IPS-18c (cell line): ENCODE data around the gene SYNGAP1.

ENCODE experiments used
- H3K4me3 ChIP-seq: 2 replicates; pipeline ENCODE4 v1.7.0; 2013; ENCODE audit warnings: low read depth, mild to moderate bottlenecking, low read length, moderate library complexity; ENCODE audit not compliant: insufficient read depth
- H3K9me3 ChIP-seq: one replicate; pipeline ENCODE4 v1.6.1; 2013; ENCODE audit warnings: mild to moderate bottlenecking, low read length, moderate library complexity; ENCODE audit not compliant: control insufficient read depth, insufficient read depth

Gene SYNGAP1

GRCh38 chr6:33428966-33429749, 9.3 kb downstream of the SYNGAP1 start:
- H3K9me3 ChIP-seq: no peaks in the 10 kb centered on the region
- no peak overlapping the region for H3K4me3 ChIP-seq

- H3K4me3 ChIP-seq: no peak overlapping the region
- no peaks in the 10 kb centered on the region for H3K9me3 ChIP-seq
Measured at GRCh38 chr6:33429750-33430052, 9.8 kb downstream of the SYNGAP1 start.

GRCh38 chr6:33430334-33430733, 10.5 kb downstream of the SYNGAP1 start:
- H3K9me3 ChIP-seq: no peaks in the 10 kb centered on the region
- H3K4me3 ChIP-seq: 0 out of 2 replicates have a peak overlapping the region, but pooled peaks have one; percentile 16

GRCh38 chr6:33430991-33431879, 11.4 kb downstream of the SYNGAP1 start:
- H3K9me3 ChIP-seq: no peaks in the 10 kb centered on the region
- peak overlapping the region; percentile 51 for H3K4me3 ChIP-seq

- Histone ChIP-seq H3K4me3 (peak overlapping the region; percentile 51), H3K9me3 (no peaks in the 10 kb centered on the region)
Measured at GRCh38 chr6:33431880-33432541, 12.1 kb downstream of the SYNGAP1 start.

GRCh38 chr6:33432546-33432945, 12.7 kb downstream of the SYNGAP1 start:
- H3K9me3 ChIP-seq: no peaks in the 10 kb centered on the region
- H3K4me3 ChIP-seq: peak overlapping the region; percentile 51

- no peaks in the 10 kb centered on the region for H3K9me3 ChIP-seq
- H3K4me3 ChIP-seq: peak overlapping the region; percentile 51
Measured at GRCh38 chr6:33433001-33433543, 13.2 kb downstream of the SYNGAP1 start.

DNA sequence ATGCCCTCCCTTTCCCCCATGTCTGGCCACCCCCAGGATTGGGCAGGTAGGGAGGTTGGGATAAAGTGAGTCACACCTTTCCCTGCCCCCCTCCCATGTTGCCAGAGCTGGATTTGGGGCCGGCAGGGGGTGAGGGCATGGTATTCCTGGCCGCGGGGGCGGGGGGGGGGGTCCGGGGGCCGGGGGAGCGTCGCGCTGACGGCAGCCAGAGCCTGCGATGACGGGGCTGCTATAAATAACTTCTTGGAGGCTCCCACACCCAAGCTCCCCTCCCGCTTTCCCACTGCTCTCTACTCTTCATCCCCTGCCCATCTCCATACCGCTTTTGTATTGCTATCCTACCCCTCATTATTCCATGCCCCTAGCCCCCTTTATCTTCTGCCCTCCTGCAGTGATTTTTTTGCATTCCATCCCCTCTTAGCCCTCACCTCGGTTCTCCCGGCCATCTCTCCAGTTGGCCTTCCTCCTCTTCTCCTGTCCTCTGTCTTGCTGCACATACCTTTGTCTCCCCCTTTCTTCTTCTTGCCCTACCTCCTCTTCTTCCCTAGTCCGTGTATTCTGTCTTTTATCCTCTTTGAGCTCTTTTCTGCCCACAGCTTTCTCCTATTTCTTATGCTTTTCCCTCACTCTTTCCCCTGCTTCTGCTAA, 13.8 kb downstream of the SYNGAP1 start:
- H3K4me3 ChIP-seq: peak overlapping the region; percentile 34; the same call in 1 of the 2 replicates
- no peaks in the 10 kb centered on the region for H3K9me3 ChIP-seq

GRCh38 chr6:33434961-33435360, 15.1 kb downstream of the SYNGAP1 start:
- Histone ChIP-seq H3K9me3 (no peaks in the 10 kb centered on the region), H3K4me3 (no peak overlapping the region; the same call in 1 of the 2 replicates)

DNA sequence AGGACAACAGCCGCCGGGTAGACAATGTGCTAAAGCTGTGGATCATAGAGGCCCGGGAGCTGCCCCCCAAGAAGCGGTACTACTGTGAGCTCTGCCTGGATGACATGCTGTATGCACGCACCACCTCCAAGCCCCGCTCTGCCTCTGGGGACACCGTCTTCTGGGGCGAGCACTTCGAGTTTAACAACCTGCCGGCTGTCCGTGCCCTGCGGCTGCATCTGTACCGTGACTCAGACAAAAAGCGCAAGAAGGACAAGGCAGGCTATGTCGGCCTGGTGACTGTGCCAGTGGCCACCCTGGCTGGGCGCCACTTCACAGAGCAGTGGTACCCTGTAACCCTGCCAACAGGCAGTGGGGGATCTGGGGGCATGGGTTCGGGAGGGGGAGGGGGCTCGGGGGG, 17.8 kb downstream of the SYNGAP1 start:
- Histone ChIP-seq H3K4me3 (no peak overlapping the region), H3K9me3 (no peaks in the 10 kb centered on the region)

DNA sequence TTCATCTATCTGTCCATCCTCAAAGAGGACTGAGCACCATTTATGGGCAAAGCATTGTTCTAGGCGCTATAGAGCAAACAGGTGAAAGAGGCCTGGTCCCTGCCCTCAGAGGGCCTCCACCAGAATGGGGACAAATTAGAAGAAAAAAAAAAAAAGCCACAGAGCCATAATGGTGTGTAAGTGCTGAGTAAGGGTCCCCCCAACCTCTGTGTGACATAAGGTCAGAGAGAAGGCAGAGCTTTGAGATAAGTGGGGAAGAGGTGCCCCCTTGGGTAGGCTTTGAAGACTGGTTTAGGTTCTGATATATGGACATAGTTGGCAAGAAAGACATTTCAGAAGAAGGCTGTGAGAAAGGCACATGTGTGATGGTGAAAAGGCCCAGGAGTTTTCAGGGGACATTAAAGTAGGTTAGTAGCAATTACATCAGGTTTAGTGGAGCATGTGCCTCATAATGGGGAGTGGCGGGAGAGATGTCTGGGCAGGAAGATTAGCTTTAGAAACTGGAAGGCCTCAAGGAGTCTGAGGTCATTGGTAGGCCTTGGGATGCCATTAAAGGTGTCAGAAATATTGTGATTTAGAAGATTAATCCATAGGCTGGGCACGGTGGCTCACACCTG, 19.2 kb downstream of the SYNGAP1 start:
- no peaks in the 10 kb centered on the region for H3K9me3 ChIP-seq
- H3K4me3 ChIP-seq: no peak overlapping the region

GRCh38 chr6:33439956-33440648, 20.2 kb downstream of the SYNGAP1 start:
- H3K9me3 ChIP-seq: no peaks in the 10 kb centered on the region
- H3K4me3 ChIP-seq: no peak overlapping the region

GRCh38 chr6:33440649-33441309, 20.9 kb downstream of the SYNGAP1 start:
- Histone ChIP-seq H3K9me3 (no peaks in the 10 kb centered on the region), H3K4me3 (no peak overlapping the region)

GRCh38 chr6:33441457-33441856, 21.6 kb downstream of the SYNGAP1 start:
- H3K9me3 ChIP-seq: no peaks in the 10 kb centered on the region
- H3K4me3 ChIP-seq: no peak overlapping the region

DNA sequence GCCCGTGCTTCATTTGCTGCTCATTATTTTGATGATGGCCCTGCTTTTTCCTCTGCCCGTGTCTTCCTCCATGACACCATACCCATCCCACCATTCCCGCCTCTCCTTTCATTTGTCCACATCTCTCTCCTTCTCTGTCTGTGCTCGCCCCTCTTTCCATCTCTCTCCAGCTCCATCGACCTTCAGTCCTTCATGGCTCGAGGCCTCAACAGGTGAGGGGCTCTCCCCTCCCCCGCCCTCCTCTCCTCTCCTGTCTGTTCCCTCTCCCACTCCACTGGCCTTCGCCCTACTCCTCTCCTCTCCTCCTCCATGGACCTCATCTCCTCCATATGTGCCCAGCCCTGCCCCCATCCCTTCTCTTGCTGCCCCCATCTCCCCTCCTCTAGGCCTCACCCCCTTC, 22.4 kb downstream of the SYNGAP1 start:
- Histone ChIP-seq H3K9me3 (no peaks in the 10 kb centered on the region), H3K4me3 (no peak overlapping the region)

DNA sequence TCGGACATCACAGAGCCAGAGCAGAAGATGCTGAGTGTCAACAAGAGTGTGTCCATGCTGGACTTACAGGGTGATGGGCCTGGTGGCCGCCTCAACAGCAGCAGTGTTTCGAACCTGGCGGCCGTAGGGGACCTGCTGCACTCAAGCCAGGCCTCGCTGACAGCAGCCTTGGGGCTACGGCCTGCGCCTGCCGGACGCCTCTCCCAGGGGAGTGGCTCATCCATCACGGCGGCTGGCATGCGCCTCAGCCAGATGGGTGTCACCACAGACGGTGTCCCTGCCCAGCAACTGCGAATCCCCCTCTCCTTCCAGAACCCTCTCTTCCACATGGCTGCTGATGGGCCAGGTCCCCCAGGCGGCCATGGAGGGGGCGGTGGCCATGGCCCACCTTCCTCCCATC, 23.2 kb downstream of the SYNGAP1 start:
- Histone ChIP-seq H3K4me3 (no peak overlapping the region), H3K9me3 (no peaks in the 10 kb centered on the region)
